ENCODE results near the gene FREM1.
A peak's percentile ranks its signal among the peaks of the same experiment; 100 is the strongest.

FREM1 gene

DNA sequence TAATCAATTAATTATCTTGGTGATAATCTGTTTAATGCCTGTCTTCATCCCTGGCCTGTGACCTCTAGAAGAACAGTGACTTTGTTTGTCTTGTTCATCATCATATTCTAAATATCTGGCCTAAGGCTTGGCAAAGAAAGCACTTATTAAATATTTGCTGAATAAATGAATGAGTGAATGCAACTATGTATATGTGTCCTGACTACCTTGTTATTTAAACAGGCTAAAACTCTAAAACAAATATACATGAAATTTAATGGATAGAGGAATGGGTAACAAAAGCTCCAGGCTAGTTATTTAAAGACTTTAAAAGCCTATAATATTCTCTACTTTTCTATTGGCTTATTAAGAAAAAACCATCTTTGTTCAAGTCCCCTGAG is 96.0 kb downstream of the FREM1 start:
- DNase-seq (ENCODE audit: low read depth, low spot score) = no peak

DNA sequence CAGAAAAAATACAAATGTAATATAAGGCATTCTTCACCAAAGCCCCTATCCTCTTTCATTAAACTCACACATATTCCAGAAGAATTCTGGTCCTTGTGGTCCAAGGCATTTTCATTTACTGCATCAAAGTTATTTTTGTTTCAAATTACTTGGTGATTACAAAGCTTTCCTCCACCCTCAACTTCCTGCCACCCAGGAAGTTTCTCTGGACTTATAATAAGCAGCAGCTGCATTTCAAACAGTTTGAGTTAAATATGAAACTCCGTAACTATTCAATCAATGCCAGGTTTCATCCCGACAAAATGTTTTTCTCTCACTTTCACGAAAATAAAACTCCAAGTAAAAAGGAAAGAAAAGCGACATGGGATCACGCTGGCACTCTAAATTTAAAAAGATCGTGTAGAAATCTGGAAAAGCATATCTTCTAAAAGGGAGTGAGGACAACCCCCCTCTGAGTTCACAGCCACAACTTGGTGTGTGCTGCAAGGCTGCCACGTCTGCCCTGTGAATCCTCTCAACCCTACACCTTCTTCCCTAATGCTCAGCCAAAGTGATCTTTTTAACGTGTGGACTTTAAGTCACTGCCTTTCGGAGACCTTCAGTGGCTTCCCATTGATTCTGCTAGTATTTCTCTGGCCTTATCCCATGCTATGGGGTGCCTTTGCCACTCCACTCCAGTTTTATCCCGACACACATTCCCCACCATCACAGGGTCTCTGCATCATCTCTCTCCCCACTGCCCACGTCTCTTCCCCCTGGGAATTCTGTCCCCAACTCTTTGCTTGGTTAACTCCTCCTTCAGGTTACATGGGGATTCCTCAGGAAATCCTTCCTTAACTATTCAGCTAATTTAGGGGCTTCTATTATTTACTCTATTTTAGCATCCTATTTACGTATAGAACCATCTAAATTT is 96.6 kb downstream of the FREM1 start:
- DNase-seq (ENCODE audit: low read depth, low spot score) = peak; percentile 16

DNA sequence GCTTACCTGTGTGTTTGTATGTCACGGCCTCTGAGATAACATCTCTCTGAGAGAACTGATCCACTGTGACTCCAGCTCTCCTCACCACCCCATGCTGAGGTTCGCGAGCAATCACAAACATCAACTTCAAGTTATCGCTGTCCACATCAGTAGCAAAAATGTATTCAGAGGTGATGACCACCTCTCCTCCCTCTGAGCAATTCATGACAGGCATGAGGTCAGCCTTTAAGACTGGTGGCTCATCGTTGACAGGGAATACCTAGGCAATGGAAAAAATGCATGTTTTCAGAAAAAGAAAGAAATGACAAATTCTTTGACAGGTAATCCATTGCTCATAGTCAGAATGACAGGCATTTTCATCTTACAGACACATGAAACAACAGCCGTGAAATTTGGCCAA is 97.4 kb downstream of the FREM1 start:
- DNase-seq (ENCODE audit: low read depth, low spot score) = no peak

DNA sequence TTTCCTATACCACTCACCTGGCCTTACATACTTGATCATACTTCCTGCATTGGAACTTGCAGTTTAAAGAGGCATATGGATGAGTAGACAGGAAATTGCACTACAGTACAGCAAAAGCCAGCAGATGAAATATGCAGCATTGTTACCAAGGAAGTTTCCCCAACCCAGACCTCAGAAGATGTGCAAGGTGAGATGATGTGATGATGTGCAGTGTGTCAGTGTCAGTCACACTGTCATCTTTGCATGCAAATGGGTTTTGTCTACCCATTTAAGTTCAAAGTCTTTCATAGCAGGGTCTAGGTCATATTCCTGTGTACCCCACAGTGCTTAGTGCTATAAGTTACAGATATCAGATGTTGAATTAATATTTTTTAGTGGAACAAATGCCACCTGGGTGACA is 98.4 kb downstream of the FREM1 start:
- DNase-seq (ENCODE audit: low read depth, low spot score) = no peak

DNA sequence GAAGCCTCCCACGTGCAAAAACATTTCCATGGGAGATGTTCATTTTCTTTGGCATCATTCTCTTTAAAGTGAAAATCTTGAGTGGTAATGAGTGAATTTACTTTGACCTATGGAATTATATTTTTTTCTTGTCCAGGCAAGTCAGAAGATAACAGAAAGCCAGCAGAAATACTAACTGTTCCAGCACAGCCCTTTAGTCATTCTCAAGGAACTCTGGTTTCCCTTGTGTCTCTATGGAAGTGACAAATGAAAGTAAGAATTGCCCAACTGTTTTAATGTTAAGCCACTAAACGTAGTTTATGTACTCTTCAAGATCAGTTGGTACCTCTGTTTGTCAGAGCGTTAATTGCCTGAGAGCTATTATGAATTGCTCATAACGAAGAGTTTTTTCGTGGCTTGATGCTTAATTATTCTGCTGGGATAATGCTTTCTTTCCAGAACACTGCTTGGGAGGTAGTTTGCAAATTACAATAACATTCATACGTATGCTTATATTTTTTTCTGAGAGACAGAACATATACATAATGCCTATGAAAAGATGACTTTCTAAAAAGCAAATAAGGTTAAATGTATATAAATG is 103.2 kb downstream of the FREM1 start:
- DNase-seq (ENCODE audit: low read depth, low spot score) = peak; percentile 11

DNA sequence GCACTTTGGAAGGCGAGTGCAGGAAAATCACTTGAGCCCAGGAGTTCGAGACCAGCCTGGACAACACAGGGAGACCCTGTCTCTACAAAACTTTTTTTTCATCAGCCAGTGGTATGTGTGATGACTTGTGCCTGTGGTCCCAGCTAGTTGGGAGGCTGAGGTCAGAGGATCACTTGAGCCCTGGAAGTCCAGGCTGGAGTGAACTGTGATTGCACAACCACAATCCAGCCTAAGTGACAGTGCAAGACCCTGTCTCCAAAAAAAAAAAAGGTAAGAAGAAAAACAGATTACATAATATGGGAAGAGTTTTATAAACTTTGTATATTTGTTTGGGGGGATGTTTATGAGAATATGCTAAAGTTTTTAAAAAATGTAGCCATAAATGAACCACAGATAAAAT is 111.2 kb downstream of the FREM1 start:
- DNase-seq (ENCODE audit: low read depth, low spot score) = no peak

DNA sequence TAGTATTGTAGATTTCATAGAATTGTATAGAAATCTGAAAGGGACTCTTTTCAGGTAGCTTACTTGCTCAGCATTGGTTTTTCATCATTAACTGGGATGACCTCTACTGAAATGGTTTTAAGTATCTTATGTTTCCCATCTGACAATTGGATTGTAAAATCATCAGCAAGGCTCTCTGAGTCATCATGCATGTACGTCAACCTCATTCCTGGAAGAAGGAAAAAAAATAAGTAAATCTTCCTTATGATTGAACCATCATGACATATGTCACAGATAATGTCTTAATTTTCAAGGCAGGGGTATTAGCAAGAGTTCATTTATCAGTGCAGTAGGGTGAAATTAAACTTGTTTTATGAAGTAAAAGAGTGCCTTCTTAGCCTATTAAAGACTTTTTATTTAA is 112.8 kb downstream of the FREM1 start:
- DNase-seq (ENCODE audit: low read depth, low spot score) = no peak

DNA sequence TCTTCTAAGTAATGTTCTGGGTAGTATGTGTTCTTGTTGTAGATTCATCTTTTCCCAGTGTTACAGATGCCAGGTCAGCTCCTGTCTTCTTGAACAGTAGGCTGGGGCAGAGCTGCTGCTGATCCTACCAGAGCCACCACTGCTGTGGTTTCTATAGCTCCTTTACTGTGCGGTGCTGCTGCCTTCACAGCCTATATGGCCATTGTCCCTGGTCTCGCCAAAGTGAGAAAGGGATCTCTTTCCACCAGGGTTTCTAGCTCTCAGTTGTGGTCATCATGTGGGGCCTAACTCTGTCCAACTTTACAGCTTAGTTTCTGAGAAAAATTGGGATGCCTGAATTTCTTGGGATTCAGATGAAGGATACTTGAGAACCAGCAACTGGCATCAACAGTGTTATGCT is 116.8 kb downstream of the FREM1 start:
- DNase-seq (ENCODE audit: low read depth, low spot score) = no peak

DNA sequence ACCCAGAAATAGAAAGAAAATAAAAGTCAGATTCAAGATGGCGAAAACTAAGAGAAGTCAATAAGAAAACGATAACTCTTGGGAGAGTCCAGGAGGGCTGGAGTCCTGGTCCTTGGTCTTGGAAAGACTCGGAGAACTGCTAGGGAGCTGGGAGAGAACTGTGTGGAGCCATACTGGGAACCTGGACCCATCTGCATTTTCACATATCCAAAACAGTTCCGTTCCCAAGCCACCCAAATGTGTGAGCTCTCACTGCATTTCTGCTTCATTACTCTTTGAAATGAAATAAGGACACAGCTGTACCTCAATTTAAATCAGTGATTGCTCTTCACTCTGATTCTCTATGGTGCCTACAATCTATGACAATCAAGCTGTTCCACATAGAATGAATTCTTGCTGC is 119.6 kb downstream of the FREM1 start:
- no peak for DNase-seq (ENCODE audit: low read depth, low spot score)

DNA sequence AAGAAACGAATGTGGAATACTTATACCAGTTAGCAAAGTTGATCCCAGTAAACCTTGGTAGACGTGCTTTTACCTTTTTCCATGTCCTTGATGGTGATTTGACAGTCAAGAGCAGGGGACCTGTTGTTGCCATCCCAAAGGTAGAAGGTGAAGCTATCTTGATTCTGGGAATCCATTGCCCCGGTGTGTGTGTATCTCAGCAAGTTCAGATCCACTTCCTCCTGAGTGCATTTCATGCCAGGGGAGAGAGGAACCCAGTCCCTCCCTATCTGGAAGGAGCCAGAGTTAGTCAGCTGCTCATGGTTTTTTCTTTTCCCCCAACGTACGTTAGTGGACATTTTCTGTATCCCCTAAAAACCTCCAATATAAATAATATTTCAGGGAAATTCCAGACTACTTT is 121.4 kb downstream of the FREM1 start:
- no peak for DNase-seq (ENCODE audit: low read depth, low spot score)

DNA sequence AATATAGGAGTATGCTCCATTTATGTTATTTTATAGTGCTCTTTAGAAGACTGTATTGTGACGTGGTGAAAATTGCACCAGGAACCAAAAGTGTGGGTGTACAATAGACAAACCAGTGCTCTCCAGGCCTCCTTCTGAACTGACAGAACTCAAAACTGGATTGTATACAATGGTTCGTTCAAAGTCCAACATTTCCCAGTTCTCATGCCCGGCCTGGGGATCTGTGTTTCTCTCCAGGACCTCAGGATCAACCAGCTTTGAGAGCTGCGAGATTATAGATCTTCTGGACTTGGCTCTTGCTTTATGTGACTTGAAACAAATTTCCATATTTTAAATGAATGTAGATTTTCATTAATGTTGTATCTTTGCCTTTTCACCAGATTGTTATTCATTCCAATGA is 126.9 kb downstream of the FREM1 start:
- no peak for DNase-seq (ENCODE audit: low read depth, low spot score)

DNA sequence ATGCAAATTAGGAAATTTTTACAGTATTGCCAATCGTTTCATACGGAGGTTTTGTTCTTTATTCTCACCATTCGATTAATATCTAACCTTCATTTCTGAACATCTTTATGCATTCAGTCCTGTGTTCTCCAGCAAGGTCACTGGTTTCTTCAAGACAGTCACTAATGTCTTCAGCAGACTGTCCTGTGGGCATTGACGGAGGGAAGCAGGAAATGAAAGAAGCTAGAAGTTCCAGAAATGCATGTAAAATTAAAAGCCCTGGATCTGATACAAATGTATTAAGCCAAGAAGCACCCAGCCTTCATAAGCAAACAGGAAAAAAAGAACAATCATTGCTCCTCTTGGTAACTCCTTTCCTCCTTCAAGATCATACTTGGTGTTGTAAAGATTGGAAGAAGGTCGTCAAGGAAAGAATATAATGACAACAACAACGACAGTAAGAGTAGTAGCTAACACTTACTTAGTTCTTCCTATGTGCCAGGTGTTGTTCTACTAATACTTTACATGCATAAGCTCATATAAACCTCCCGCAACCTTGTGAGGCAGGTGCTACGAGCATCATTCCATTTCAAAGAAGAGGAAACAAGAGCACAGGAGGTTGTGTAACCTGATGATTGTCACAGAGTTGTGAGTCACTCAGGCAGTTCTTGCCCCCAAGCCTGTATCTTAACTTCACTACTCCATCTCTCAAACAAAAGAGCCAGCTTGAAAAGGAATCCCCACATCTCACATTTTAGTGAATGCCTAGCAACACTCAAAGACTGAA is 127.8 kb downstream of the FREM1 start:
- DNase-seq (ENCODE audit: low read depth, low spot score) = no peak

DNA sequence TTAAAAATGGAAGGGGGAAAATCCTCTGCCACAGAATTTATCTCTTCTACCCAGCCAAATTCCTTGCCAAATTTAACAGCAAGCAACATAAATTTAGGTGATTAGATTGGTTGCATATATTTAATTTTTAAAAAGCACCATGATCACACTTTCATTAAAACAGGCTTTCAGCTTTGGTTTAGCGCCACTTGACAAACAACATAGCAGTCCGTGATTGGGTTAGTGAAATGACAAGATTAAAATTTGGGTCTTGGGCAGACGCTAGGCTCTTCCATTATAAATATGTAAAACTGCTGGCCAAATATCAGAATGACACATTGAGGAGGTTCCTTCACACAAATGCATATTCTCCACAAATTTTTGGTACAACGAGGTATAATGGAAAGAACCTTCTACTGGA is 129.5 kb downstream of the FREM1 start:
- DNase-seq (ENCODE audit: low read depth, low spot score) = no peak

DNA sequence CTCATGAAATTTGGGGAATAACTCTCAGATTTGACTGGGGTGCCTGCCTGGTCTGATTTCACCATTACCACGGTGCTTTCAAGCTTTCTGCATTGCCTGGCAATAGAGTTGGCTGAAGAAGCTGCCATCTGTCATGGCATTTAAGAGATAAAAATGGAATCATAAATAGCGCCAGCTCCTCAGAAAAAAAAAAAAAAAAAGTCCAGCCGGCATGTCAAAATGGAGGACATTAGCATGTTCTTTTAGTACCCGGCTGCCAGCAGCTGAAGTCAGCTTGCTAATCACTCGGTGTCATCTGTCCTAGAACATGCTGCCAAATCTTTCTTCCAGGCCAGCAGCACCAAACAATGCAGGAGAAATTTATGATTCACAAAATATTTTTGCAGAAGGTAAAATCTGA is 130.0 kb downstream of the FREM1 start:
- no peak for DNase-seq (ENCODE audit: low read depth, low spot score)

DNA sequence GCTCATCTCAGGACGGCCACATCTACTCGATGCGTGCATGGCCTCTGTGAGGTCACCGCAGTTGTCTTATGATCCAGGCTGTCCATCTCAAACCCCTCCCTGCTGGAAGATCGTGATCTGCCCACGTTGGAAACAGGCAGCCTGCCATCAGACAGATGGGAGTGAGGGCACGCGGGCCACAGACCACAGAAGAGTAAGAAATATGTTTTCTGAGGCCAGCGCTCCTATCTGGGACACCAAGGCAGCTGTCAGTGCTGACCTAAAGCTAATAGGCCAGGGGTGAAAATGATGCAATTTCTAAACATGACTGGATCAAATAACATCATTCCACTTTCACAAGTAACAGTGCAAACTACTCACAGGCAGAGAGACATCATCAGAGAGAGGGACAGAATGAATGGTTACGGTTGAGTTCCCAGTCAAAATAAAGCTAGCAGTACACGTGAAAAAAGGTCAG is 130.6 kb downstream of the FREM1 start:
- no peak for DNase-seq (ENCODE audit: low read depth, low spot score)

DNA sequence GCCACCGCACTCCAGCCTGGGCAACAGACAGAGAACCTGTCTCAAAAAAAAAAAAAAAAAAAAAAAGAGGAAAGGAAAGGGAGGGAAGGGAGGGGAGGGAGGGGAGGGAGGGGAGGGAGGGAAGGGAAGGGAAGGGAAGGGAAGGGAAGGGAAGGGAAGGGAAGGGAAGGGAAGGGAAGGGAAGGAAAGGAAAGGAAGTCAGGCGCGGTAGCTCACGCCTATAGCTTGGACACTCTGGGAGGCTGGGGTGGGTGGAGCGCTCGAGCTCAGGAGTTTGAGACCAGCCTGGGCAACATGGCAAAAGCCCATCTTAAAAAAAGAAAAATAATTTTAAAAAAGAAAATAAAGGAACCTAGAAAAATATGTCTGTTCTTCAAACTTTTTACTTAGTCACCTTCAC is 131.7 kb downstream of the FREM1 start:
- no peak for DNase-seq (ENCODE audit: low read depth, low spot score)

DNA sequence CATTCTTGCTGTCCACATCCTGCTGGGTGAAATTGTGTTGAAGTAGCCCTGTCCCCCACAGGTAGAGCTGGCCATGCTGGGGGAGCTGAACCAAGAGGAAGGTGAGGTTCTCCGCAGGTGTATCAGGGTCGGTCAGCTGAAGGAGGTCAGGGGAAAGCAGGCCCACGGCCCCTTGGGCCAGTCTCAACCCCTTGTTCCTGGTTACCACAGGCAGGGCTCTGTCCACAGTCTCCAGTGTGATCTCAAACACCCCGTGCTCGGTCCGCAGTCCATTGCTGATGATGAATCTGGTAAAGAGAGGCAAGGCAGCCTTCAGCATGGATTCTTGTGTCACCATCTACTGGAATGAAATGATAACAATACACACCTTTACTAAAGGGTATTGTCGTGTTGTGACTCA is 134.3 kb downstream of the FREM1 start:
- no peak for DNase-seq (ENCODE audit: low read depth, low spot score)

DNA sequence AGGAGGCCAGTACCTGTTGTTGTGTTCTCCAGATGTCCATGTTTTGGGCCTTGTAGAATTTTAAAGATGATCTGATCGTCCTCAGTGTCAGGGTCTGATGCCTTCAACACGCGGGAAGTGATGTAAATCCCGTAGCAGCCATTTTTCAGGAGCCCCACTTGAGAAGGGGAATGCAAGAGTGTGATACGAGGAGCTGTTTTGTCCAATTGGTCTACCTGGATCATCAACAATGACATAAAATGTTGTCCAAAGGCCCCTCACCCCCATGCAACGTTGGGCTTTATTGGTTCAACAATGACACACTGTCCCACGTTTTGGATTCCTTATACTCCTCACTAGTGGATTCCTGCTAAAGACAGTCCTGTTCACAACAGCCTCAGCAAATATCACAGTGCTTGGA is 139.6 kb downstream of the FREM1 start:
- DNase-seq (ENCODE audit: low read depth, low spot score) = no peak

DNA sequence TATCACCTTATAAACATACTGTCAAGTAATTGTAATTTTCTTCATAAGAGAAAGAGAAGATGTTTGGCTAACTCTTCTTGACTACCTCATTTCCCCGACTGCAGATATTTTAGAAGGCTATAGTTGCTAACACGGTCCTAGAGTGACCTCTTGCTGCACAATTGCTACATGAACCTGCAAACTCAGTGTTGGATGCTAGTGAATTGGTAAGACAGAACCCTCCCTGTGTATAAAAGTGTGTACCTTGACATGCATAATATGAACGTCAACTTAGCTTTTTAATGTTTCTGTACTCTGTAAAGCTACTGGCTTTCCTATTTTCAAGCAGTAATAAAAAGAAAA is 141.0 kb downstream of the FREM1 start:
- peak; percentile 50 for DNase-seq (ENCODE audit: low read depth, low spot score)

DNA sequence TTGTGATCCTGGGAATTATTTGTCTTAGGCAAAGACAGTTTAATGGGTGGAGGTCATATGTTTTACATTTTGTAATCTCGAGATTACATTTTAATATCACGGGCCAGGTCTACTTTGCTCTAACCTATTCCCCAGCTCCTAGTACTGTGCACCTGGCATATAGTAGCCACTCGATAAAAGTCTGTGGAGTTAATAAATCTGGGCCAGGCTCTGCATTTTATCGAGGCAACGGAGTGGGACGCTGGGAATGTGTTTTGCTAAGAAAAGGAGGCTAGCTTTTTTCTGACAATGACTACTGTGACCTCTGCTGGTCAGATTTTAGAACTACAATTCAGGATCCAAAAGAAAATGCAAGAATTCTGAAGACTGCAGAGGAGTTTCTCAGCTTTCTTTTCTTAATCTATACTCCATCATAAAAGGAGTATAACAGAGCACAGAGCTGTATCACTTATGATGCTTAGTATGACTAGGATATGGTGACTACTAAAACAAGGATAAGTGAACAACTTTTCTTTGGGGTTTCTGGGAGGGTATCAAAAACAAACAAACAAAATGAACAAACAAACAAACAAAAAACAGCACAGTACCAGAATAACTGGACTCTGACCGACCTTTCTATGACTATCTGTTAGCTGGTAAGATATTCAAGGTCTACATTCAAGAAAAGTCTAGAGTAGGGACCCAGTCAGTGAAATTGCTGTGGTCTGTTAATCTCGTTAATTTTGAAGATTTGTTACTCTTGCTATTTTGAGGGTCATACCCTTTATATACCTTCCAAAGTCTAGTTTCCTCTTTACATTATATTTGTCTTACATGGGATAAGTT is 141.6 kb downstream of the FREM1 start:
- peak; percentile 78 for DNase-seq (ENCODE audit: low read depth, low spot score)

DNA sequence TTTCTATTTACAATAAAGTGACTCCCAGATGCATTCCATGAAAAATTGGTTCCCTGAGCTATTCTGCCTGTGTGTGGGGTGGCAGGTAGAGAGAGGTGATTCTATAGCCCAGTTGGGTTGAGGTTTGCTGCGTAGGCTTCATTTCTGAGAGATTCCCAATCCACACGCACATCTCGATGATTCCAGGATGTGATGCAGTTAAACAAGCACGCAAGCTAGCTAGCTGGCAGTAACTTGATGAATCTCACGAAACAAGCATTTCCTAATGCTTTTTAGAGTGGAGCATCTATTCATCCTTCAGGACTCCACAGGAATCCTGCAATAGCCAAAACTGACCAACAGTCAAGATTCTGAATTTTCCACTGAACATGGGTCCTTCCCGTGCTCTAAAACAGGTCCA is 143.9 kb downstream of the FREM1 start:
- no peak for DNase-seq (ENCODE audit: low read depth, low spot score)

DNA sequence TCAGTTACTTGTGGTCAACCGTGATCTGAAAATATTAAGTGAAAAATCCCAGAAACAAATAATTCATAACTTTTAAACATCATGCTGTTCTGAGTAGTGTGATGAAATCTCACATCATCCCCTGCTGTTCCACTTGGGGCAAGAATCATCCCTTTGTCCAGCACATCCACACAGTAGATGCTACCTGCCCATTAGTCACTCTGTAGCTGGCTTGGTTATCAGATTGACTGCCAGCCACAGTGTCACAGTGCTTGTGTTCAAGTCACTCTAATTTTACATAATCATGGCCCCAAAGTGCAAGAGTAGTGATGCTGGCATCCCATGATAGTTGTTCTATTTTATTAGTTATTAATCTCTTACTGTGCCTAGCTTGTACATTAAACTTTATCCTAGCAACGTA is 148.6 kb downstream of the FREM1 start:
- no peak for DNase-seq (ENCODE audit: low read depth, low spot score)
